Bone marrow (tissue), 2 donors: Measurements from ENCODE around the gene NAA16.

Experiments used
- DNase-seq, 2 donors: peaks; one replicate each; lab custom pipeline; 2025; lab: John Stamatoyannopoulos, UW

Gene NAA16

DNA sequence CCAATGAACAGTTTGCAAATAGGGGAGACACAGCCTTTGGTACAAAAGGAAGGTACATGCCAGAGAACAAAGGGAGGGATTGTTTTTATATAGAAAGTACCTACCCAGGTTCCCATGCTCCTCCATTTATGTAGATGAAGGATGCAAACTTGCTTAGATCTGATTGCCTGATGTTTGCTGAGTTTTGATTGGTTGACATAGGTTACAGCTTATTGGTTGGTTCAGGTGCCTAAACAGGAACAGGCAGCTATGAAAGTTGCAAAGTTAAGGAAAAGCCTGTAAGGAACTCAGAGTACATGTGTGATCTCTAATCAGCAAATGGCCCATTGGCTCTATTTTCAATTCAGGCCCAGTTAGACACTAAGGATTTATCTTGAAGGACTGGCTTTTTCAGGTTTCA lies 6.5 kb upstream of the NAA16 start:
- no peak for DNase-seq

GRCh38 chr13:41306271-41307145 lies 4.6 kb upstream of the NAA16 start:
- no peak for DNase-seq

GRCh38 chr13:41307884-41308640 lies 3.0 kb upstream of the NAA16 start:
- DNase-seq = no peak

DNA sequence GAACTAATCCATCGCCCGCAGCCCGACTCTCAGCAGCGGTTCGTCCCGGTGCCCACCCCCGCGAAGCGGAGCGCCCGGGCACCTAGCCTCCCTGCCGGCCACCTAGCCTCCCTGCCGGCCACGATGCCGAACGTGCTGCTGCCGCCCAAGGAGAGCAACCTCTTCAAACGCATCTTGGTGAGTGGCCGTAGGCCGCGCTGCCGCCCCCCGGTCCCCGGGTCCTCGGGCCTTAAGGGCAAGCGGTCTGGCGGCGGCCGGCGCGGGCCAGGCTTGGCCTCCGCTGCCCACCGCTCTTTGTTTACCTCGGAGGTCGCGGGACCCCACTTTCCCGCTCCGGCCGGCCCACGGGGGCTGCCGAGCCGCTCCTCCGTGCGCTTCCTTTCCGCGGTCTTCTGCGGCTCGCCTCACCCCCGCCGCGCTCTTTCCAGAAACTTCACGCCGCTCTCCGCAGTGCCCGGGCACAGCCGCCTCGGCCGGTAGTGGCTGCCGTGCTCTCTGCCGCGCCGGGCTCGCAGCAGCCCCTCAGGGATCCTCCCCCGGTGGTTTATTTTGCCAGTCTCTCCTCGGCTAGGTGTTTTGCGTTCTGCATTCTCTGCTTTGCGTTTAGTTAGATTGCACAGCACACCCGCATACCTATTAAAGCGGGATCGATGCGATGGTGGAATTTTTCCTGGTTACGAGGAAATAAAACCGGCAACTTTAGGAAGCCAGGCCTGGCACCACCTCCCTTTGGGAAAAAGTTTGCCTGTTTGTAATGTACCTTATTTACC lies 524 bp downstream of the NAA16 start:
- peak in 1 of 2 donors; percentile 57 for DNase-seq

DNA sequence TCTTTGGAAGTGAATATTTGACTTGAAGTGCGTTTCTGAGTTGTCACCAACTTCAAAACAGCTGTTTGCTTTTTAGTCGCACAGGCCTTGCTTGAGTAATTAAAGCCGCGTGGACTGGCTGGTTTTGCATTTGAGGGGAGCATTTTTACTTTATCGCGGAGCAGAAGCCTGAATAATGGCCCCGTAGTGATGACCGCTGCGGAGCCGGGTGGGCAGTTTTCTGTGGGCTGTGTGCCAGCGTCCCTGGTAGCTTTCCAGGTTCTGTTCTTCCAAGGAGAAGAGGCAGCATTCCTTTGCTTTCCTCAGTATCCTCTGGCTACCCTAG lies 1.1 kb downstream of the NAA16 start:
- no peak for DNase-seq

GRCh38 chr13:41313117-41313516 lies 2.0 kb downstream of the NAA16 start:
- no peak for DNase-seq

DNA sequence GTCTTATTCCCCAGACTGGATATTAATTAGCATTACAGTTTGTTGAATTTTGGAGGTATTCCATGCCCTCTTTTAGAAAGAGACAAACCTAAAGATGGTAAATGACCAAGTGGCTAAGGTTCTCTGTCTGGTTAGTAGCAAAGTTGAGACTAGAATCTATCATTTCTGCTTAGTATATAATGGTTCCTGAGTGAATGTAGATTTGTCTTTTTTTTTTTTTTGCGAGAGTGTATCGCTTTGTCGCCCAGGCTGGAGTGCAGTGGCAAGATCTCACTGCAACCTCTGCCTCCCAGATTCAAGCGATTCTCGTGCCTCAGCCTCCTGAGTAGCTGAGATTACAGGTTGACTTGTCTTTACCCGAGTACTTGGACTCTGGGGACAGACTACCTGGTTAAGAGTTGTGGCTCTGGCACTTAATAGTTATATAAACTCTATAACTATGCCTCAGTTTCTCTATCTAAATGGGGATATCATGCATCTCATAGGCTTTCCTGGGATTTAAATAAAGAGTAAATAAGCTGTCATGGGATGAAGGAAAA lies 2.7 kb downstream of the NAA16 start:
- DNase-seq = no peak

DNA sequence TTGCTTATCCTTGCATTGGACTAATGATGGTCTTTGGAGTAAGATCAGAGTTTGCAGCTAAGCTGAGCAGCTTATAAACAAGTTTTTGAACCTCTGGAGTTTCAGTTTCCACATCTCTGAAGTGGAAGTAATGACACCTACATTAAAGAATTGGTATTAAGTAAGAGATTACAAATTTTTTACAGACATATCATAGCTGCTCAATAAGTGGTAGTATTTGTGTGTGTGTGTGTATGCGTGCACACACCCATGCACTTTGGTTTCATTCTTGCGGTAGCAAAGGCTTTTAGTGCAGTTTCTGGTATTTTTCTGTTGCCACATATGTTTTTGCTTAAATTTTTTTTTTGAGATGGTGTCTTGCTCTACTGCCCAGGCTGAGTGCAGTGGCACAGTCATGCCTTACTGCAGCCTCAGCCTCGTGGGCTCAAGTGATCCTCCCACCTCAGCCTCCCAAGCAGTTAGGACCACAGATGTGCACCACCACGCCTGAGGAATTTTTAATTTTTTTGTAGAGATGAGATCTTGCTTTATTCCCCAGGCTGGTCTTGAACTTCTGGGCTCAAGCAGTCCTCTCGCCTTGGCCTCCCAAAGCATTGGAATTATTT lies 4.5 kb downstream of the NAA16 start:
- DNase-seq = no peak

DNA sequence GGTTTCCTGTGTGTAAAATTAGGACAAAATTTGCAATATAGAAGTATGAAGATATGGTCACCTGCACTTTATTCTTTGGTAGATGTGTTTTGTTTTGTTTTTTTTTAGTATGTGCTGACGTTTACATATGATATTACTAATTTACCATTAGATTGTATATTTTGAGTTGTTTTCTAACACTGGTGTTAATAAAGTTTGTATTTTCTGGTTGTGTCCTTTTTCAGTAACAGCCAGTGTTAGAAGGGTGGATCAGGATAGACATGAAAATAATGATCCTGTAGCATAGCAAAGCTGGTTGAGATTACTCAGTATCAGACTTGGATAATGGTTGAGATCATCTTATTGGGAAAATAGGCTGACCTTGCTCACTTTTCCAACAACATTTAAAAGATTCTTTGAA lies 6.2 kb downstream of the NAA16 start:
- DNase-seq = no peak

- no peak for DNase-seq
These were observed 14.7 kb downstream of the NAA16 start for GRCh38 chr13:41325752-41326151.

GRCh38 chr13:41326661-41327060 lies 15.6 kb downstream of the NAA16 start:
- no peak for DNase-seq

DNA sequence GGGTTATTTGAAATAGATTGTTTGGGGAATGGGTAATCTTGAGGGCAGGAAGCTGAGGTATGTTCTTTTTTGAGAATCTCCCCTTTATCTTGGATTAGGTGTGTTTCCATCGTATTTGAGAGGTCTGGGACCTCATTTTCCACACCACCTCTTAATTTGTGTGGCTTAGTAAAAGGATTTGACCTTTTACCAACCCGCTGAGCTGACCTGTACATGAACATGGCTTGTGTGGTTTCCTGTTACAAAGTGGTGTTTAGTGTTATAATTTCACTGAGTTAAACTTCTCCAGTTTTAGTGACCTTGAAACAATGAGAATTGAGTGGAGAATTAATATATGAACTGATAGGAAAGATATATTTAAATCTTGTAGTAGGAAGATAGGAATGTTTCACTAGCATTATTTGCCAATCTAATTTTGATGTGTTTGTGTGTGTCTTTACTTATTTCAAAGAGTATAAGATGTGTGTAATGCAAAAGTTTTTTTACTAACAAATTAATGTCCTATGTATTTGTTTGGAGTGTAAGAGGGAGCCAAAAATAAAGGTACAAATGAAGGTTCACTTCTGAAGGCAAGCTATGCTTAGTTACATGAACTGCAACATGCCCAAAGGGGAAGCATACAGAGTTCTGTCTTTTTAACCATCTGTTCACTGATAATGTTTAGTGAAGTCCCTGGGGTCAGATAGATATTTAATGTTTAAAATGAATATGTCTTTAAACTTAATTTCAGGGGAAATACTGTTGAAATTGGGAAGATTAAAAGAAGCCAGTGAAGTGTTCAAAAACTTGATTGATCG lies 17.1 kb downstream of the NAA16 start:
- no peak for DNase-seq

- no peak for DNase-seq
These were observed 21.8 kb downstream of the NAA16 start for GRCh38 chr13:41332829-41333228.

- DNase-seq = no peak
These were observed 23.7 kb downstream of the NAA16 start for GRCh38 chr13:41334810-41335209.

DNA sequence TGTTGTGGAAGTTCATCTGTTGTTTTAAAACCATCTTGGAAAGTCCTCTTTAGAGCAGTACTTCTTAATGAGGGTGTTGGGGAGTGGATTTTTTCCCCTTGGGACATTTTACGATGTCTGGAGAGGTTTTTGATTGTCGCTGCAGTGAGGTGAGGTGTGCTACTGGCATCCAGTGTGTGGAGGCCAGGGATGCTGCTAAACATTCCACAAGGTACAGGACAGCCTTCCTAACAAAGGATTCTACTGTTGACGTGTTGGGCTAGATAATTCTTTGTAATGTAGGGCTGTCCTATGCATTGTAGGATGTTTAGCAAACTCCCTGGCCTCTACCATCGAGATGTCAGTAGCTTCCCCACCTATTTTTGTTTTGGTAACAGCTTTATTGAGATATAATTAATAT lies 33.3 kb downstream of the NAA16 start:
- no peak for DNase-seq

GRCh38 chr13:41345165-41345913 lies 34.3 kb downstream of the NAA16 start:
- no peak for DNase-seq

DNA sequence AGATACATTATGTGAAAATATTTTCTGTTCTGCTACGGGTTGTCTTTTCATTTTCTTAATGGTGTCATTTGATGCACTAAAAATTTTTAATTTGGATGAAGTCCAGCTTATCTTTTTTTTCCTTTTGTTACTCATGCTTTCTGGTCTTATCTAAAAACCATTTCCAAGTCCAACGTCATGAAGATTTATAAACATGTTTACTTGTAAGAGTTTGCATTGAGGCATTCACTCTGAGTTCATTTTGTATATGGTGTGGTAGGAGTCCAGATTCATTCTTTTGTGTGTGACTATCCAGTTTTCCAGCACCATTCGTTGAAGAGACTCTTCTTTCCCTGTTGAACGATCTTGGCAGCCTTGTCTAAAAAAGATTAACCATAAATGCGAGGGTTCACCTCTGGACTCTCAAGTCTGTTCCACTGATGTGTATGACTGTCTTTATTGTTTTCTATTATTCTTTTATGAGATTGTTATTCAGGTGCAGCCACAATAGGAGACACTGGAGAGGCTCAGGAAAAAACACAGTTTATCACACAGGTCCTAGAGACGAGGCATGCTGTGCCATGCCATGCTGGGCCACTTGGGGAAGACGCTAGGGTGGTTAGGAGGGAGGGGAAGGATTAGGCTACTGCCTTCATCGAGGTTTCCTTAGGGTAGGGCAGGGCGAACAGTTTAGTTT lies 35.0 kb downstream of the NAA16 start:
- no peak for DNase-seq

- DNase-seq = peak in 1 of 2 donors; percentile 67
These were observed 42.1 kb downstream of the NAA16 start for GRCh38 chr13:41352935-41353840.

- no peak for DNase-seq
These were observed 43.3 kb downstream of the NAA16 start for GRCh38 chr13:41354416-41354815.
